ENCODE measurements around the gene CMTM4.

CMTM4 gene

GRCh38 chr16:66696669-66697630, at the start of gene CMTM4:
Gene CMTM4 (minus strand): TSS chr16:66696743. CDS start chr16:66696525, 218 bp downstream.
- Histone ChIP-seq H3K27me3 (ENCODE audit: control insufficient read depth in 5 of 5, insufficient read depth in 4 of 5, low read length in 5 of 5) (no peaks in the 10 kb centered on the region), H3K9ac (ENCODE audit: low read length in 5 of 5) (peak within 1 kb of the TSS in 4 of 5 donors; percentile 71 to 86 (median 78)), H3K4me3 (ENCODE audit: low read depth in 1 of 5, low read length in 5 of 5) (peak within 1 kb of the TSS; percentile 66 to 81 (median 73)), H3K36me3 (ENCODE audit: control insufficient read depth in 5 of 5, insufficient read depth in 5 of 5, low read length in 5 of 5) (no peaks in the 10 kb centered on the region), H3K4me1 (ENCODE audit: control insufficient read depth in 5 of 5, insufficient read depth in 5 of 5, low read length in 5 of 5) (peaks cover 3 to 22% (median 18%) of the 10 kb centered on the region in 5 donors), H3K9me3 (ENCODE audit: control insufficient read depth in 5 of 5, low read length in 5 of 5) (no peaks in the 10 kb centered on the region), H3K27ac (ENCODE audit: low read depth, low read length) (no peak within 1 kb of the TSS)

DNA sequence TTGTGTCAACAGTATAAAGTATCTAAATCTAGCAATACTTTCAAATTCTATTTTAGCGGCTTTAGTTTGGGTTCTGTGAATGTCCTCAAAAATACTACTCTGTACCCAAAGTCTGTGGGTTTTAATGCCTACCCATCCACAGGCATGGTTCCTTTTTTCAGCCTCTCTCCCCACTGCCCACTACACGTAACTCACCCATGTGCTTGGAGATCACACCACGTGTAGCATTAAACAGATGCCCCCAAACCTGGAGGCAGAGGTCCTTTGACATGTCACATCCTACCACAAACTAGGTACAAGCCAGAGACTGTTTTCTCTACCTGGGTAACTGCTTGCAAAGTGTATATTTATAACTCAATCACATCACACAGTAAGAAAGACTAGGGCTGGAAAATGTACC, 49.5 kb upstream of the CMTM4 start:
- H3K27ac ChIP-seq (ENCODE audit: low read depth, low read length) = no peak overlapping the region
- no peaks in the 10 kb centered on the region for H3K27me3 ChIP-seq (ENCODE audit: control insufficient read depth in 5 of 5, insufficient read depth in 4 of 5, low read length in 5 of 5)
- no peak overlapping the region for H3K9ac ChIP-seq (ENCODE audit: low read length in 5 of 5)
- peaks cover 15 to 51% (median 38%) of the 10 kb centered on the region in 5 donors for H3K4me1 ChIP-seq (ENCODE audit: control insufficient read depth in 5 of 5, insufficient read depth in 5 of 5, low read length in 5 of 5)
- H3K9me3 ChIP-seq (ENCODE audit: control insufficient read depth in 5 of 5, low read length in 5 of 5) = no peaks in the 10 kb centered on the region
- H3K4me3 ChIP-seq (ENCODE audit: low read depth in 1 of 5, low read length in 5 of 5) = no peak overlapping the region
- peaks cover 9 to 58% (median 32%) of the 10 kb centered on the region in 5 donors for H3K36me3 ChIP-seq (ENCODE audit: control insufficient read depth in 5 of 5, insufficient read depth in 5 of 5, low read length in 5 of 5)

- peak overlapping the region; percentile 74 for H3K27ac ChIP-seq (ENCODE audit: low read depth, low read length)
- H3K4me1 ChIP-seq (ENCODE audit: control insufficient read depth in 5 of 5, insufficient read depth in 5 of 5, low read length in 5 of 5) = peaks cover 17 to 42% (median 34%) of the 10 kb centered on the region in 5 donors
- no peaks in the 10 kb centered on the region for H3K27me3 ChIP-seq (ENCODE audit: control insufficient read depth in 5 of 5, insufficient read depth in 4 of 5, low read length in 5 of 5)
- peak overlapping the region in 2 of 5 donors; percentile 19 to 42 for H3K4me3 ChIP-seq (ENCODE audit: low read depth in 1 of 5, low read length in 5 of 5)
- H3K9ac ChIP-seq (ENCODE audit: low read length in 5 of 5) = peak overlapping the region; percentile 38 to 75 (median 67)
- H3K36me3 ChIP-seq (ENCODE audit: control insufficient read depth in 5 of 5, insufficient read depth in 5 of 5, low read length in 5 of 5) = peaks cover 9 to 60% (median 34%) of the 10 kb centered on the region in 5 donors
- H3K9me3 ChIP-seq (ENCODE audit: control insufficient read depth in 5 of 5, low read length in 5 of 5) = no peaks in the 10 kb centered on the region
These were observed 45.6 kb upstream of the CMTM4 start for GRCh38 chr16:66741950-66742808.

- Histone ChIP-seq H3K36me3 (ENCODE audit: control insufficient read depth in 5 of 5, insufficient read depth in 5 of 5, low read length in 5 of 5) (peaks cover 5 to 57% (median 35%) of the 10 kb centered on the region in 5 donors), H3K27ac (ENCODE audit: low read depth, low read length) (peak overlapping the region; percentile 74), H3K9me3 (ENCODE audit: control insufficient read depth in 5 of 5, low read length in 5 of 5) (no peaks in the 10 kb centered on the region), H3K27me3 (ENCODE audit: control insufficient read depth in 5 of 5, insufficient read depth in 4 of 5, low read length in 5 of 5) (no peaks in the 10 kb centered on the region), H3K4me3 (ENCODE audit: low read depth in 1 of 5, low read length in 5 of 5) (peak overlapping the region in 1 of 5 donors; percentile 42), H3K4me1 (ENCODE audit: control insufficient read depth in 5 of 5, insufficient read depth in 5 of 5, low read length in 5 of 5) (peaks cover 17 to 38% (median 34%) of the 10 kb centered on the region in 5 donors), H3K9ac (ENCODE audit: low read length in 5 of 5) (peak overlapping the region in 4 of 5 donors; percentile 38 to 72 (median 56))
These were observed 44.8 kb upstream of the CMTM4 start for GRCh38 chr16:66741169-66741900.

- Histone ChIP-seq H3K9me3 (ENCODE audit: control insufficient read depth in 5 of 5, low read length in 5 of 5) (no peaks in the 10 kb centered on the region), H3K4me1 (ENCODE audit: control insufficient read depth in 5 of 5, insufficient read depth in 5 of 5, low read length in 5 of 5) (peaks cover 17 to 38% (median 34%) of the 10 kb centered on the region in 5 donors), H3K27ac (ENCODE audit: low read depth, low read length) (peak overlapping the region; percentile 74), H3K4me3 (ENCODE audit: low read depth in 1 of 5, low read length in 5 of 5) (no peak overlapping the region), H3K27me3 (ENCODE audit: control insufficient read depth in 5 of 5, insufficient read depth in 4 of 5, low read length in 5 of 5) (no peaks in the 10 kb centered on the region), H3K9ac (ENCODE audit: low read length in 5 of 5) (peak overlapping the region in 3 of 5 donors; percentile 11 to 66 (median 44)), H3K36me3 (ENCODE audit: control insufficient read depth in 5 of 5, insufficient read depth in 5 of 5, low read length in 5 of 5) (peaks cover 6 to 58% (median 38%) of the 10 kb centered on the region in 5 donors)
These were observed 44.0 kb upstream of the CMTM4 start for GRCh38 chr16:66740533-66740932.

GRCh38 chr16:66740010-66740409, 43.5 kb upstream of the CMTM4 start:
- Histone ChIP-seq H3K9me3 (ENCODE audit: control insufficient read depth in 5 of 5, low read length in 5 of 5) (no peaks in the 10 kb centered on the region), H3K27ac (ENCODE audit: low read depth, low read length) (peak overlapping the region; percentile 74), H3K27me3 (ENCODE audit: control insufficient read depth in 5 of 5, insufficient read depth in 4 of 5, low read length in 5 of 5) (no peaks in the 10 kb centered on the region), H3K9ac (ENCODE audit: low read length in 5 of 5) (no peak overlapping the region), H3K4me1 (ENCODE audit: control insufficient read depth in 5 of 5, insufficient read depth in 5 of 5, low read length in 5 of 5) (peaks cover 17 to 38% (median 34%) of the 10 kb centered on the region in 5 donors), H3K4me3 (ENCODE audit: low read depth in 1 of 5, low read length in 5 of 5) (no peak overlapping the region), H3K36me3 (ENCODE audit: control insufficient read depth in 5 of 5, insufficient read depth in 5 of 5, low read length in 5 of 5) (peaks cover 6 to 59% (median 41%) of the 10 kb centered on the region in 5 donors)

GRCh38 chr16:66735891-66736290, 39.3 kb upstream of the CMTM4 start:
- H3K9ac ChIP-seq (ENCODE audit: low read length in 5 of 5) = no peak overlapping the region
- peaks cover 6 to 15% (median 14%) of the 10 kb centered on the region in 5 donors for H3K4me1 ChIP-seq (ENCODE audit: control insufficient read depth in 5 of 5, insufficient read depth in 5 of 5, low read length in 5 of 5)
- no peak overlapping the region for H3K4me3 ChIP-seq (ENCODE audit: low read depth in 1 of 5, low read length in 5 of 5)
- H3K27me3 ChIP-seq (ENCODE audit: control insufficient read depth in 5 of 5, insufficient read depth in 4 of 5, low read length in 5 of 5) = no peaks in the 10 kb centered on the region
- no peaks in the 10 kb centered on the region for H3K9me3 ChIP-seq (ENCODE audit: control insufficient read depth in 5 of 5, low read length in 5 of 5)
- peaks cover 13 to 80% (median 73%) of the 10 kb centered on the region in 5 donors for H3K36me3 ChIP-seq (ENCODE audit: control insufficient read depth in 5 of 5, insufficient read depth in 5 of 5, low read length in 5 of 5)
- H3K27ac ChIP-seq (ENCODE audit: low read depth, low read length) = no peak overlapping the region

GRCh38 chr16:66731101-66731500, 34.6 kb upstream of the CMTM4 start:
- no peaks in the 10 kb centered on the region for H3K27me3 ChIP-seq (ENCODE audit: control insufficient read depth in 5 of 5, insufficient read depth in 4 of 5, low read length in 5 of 5)
- no peak overlapping the region for H3K27ac ChIP-seq (ENCODE audit: low read depth, low read length)
- peaks cover 0 to 5% (median 3%) of the 10 kb centered on the region in 5 donors for H3K4me1 ChIP-seq (ENCODE audit: control insufficient read depth in 5 of 5, insufficient read depth in 5 of 5, low read length in 5 of 5)

GRCh38 chr16:66728804-66729203, 32.3 kb upstream of the CMTM4 start:
- Histone ChIP-seq H3K9ac (ENCODE audit: low read length in 5 of 5) (no peak overlapping the region), H3K27ac (ENCODE audit: low read depth, low read length) (no peak overlapping the region), H3K4me3 (ENCODE audit: low read depth in 1 of 5, low read length in 5 of 5) (no peak overlapping the region), H3K4me1 (ENCODE audit: control insufficient read depth in 5 of 5, insufficient read depth in 5 of 5, low read length in 5 of 5) (peaks cover 0 to 5% (median 3%) of the 10 kb centered on the region in 5 donors), H3K9me3 (ENCODE audit: control insufficient read depth in 5 of 5, low read length in 5 of 5) (no peaks in the 10 kb centered on the region), H3K27me3 (ENCODE audit: control insufficient read depth in 5 of 5, insufficient read depth in 4 of 5, low read length in 5 of 5) (no peaks in the 10 kb centered on the region), H3K36me3 (ENCODE audit: control insufficient read depth in 5 of 5, insufficient read depth in 5 of 5, low read length in 5 of 5) (peaks cover 16 to 95% (median 85%) of the 10 kb centered on the region in 5 donors)

More at GRCh38 chr16:66731101-66731500, 34.6 kb upstream of the CMTM4 start:
- no peaks in the 10 kb centered on the region for H3K9me3 ChIP-seq (ENCODE audit: control insufficient read depth in 5 of 5, low read length in 5 of 5)
- H3K36me3 ChIP-seq (ENCODE audit: control insufficient read depth in 5 of 5, insufficient read depth in 5 of 5, low read length in 5 of 5) = peaks cover 12 to 94% (median 82%) of the 10 kb centered on the region in 5 donors
- H3K9ac ChIP-seq (ENCODE audit: low read length in 5 of 5) = no peak overlapping the region
- no peak overlapping the region for H3K4me3 ChIP-seq (ENCODE audit: low read depth in 1 of 5, low read length in 5 of 5)
